Ishikawa (cell line): ENCODE data around the gene TMF1.

ENCODE experiments used
- EP300 ChIP-seq: IDR thresholded peaks from 2 replicates; pipeline ENCODE4 v1.6.1; 2012; ENCODE audit warnings: borderline replicate concordance
- RAD21 ChIP-seq: IDR thresholded peaks from 2 replicates; pipeline ENCODE4 v1.6.1; 2012; ENCODE audit warnings: low read depth
- TAF1 ChIP-seq: IDR thresholded peaks from 2 replicates; pipeline ENCODE4 v1.6.1; 2012; ENCODE audit warnings: low read depth, mild to moderate bottlenecking
- ZBTB7A ChIP-seq: IDR thresholded peaks from 2 replicates; pipeline ENCODE4 v1.6.1; 2012; ENCODE audit warnings: low read depth
- TF ChIP-seq, protein P1 (sequence below): IDR thresholded peaks from 2 replicates; pipeline ENCODE4 v1.6.1; 2012; ENCODE audit warnings: low read depth, mild to moderate bottlenecking
- TF ChIP-seq, protein P2 (sequence below): IDR thresholded peaks from 2 replicates; pipeline ENCODE4 v1.6.1; 2012
- TF ChIP-seq, protein P3 (sequence below): IDR thresholded peaks from 2 replicates; pipeline ENCODE4 v1.6.1; 2012

DNA sequence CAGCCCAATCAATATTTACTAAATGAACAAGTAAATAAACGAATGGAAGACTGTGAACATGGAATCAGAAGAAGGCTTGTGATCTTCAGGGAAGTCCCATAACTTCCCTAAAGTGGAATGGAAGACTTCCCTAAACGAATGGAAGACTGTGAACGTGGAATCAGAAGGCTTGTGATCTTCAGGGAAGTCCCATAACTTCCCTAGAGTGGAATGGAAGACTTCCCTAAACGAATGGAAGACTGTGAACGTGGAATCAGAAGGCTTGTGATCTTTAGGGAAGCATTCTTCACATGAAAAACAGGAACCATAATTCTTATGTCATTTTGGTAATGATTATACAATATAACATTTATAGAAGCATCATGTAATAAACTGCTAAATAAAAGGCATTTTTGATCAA, 77.4 kb downstream of the TMF1 start:
- no peak for TF ChIP-seq EP300
- TF ChIP-seq, protein P1, sequence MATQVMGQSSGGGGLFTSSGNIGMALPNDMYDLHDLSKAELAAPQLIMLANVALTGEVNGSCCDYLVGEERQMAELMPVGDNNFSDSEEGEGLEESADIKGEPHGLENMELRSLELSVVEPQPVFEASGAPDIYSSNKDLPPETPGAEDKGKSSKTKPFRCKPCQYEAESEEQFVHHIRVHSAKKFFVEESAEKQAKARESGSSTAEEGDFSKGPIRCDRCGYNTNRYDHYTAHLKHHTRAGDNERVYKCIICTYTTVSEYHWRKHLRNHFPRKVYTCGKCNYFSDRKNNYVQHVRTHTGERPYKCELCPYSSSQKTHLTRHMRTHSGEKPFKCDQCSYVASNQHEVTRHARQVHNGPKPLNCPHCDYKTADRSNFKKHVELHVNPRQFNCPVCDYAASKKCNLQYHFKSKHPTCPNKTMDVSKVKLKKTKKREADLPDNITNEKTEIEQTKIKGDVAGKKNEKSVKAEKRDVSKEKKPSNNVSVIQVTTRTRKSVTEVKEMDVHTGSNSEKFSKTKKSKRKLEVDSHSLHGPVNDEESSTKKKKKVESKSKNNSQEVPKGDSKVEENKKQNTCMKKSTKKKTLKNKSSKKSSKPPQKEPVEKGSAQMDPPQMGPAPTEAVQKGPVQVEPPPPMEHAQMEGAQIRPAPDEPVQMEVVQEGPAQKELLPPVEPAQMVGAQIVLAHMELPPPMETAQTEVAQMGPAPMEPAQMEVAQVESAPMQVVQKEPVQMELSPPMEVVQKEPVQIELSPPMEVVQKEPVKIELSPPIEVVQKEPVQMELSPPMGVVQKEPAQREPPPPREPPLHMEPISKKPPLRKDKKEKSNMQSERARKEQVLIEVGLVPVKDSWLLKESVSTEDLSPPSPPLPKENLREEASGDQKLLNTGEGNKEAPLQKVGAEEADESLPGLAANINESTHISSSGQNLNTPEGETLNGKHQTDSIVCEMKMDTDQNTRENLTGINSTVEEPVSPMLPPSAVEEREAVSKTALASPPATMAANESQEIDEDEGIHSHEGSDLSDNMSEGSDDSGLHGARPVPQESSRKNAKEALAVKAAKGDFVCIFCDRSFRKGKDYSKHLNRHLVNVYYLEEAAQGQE: no peak
- TF ChIP-seq, protein P2, sequence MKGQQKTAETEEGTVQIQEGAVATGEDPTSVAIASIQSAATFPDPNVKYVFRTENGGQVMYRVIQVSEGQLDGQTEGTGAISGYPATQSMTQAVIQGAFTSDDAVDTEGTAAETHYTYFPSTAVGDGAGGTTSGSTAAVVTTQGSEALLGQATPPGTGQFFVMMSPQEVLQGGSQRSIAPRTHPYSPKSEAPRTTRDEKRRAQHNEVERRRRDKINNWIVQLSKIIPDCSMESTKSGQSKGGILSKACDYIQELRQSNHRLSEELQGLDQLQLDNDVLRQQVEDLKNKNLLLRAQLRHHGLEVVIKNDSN: no peak
- TF ChIP-seq, protein P3, sequence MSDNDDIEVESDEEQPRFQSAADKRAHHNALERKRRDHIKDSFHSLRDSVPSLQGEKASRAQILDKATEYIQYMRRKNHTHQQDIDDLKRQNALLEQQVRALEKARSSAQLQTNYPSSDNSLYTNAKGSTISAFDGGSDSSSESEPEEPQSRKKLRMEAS: no peak
- no peak for TF ChIP-seq TAF1
- TF ChIP-seq ZBTB7A: no peak
- TF ChIP-seq RAD21: no peak
